H54 (cell line): ENCODE data around the gene STIM1.
A peak's percentile ranks its signal among the peaks of the same experiment; 100 is the strongest.

Source experiments
- DNase-seq: peaks from one replicate; pipeline ENCODE4 v3.0.0; 2011; ENCODE audit warnings: low spot score, mixed read lengths; ENCODE audit not compliant: insufficient read length
- FAIRE-seq: peaks from 3 replicates; lab custom pipeline; 2011; peaks lifted over from hg19 to GRCh38; lab: Jason Lieb, UNC
- POLR2A ChIP-seq: IDR thresholded peaks from 2 replicates; pipeline ENCODE4 v1.6.1; 2011; ENCODE audit warnings: low read depth, mild to moderate bottlenecking, low read length

Gene STIM1

GRCh38 chr11:3957437-3957836, 102.0 kb downstream of the STIM1 start:
- FAIRE-seq (no peak), DNase-seq (no peak)
- TF ChIP-seq POLR2A: no peak

DNA sequence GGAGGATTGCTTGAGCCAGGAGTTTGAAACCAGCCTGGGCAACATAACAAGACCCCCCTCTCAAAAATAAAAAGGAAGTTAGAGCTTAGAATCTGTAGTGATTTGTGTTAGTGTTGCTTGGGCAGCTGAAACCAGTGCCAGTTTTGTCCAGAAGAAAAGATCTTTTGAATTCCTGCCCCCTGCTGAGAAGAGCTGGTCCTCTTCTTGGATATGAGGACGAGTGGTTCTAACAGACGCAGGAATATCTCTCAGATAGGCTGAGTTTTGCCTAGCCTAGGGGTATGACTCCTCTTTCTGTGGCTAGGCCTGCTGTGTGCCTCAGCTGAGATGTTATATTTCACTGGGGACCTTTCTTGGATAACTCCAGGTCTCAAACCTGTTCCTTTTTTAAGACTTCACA, 102.8 kb downstream of the STIM1 start:
- FAIRE-seq (peak; percentile 77), DNase-seq (peak; percentile 17)
- no peak for TF ChIP-seq POLR2A

DNA sequence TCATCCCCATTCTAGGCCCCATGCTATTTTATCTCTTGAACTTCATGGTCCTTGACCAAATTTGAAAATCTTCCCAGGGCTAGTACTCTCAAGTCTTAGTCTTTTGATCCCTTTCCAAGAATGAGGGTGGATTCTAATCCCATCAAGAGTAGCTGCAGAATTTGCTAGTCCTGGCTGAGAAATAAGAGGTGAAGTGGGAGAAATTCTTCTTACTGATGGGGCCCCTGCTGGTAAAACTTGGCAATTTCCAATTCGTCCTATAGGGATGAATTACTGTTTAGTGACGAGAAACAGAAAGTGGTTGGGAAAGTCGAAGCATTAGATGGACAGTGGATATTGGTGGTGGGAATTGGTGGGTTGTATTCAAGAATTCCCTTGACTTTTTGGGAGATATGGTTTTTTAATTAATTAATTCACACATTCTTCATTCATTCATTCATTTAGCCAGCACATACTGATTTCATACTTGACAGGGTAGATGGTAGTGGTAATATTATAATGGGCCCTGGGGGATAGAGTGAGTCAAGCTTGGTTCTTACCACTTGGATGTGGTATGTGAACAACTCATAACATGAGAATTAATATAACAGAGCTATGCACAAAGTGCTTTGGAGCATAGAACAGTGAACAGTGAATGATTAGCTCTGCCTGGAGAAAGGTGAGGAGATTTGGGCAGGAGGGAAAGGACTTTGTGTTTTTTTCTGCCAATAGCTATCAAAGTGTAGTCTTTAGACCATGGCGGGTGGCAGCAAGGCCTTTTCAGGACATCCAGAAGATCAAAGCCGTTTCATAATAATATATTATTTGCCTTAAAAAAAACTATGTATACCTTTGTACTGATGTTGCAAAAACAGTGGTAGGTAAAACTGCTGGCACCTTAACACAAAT, 103.8 kb downstream of the STIM1 start:
- no peak for TF ChIP-seq POLR2A
- DNase-seq (peak; percentile 50), FAIRE-seq (peak; percentile 82)

DNA sequence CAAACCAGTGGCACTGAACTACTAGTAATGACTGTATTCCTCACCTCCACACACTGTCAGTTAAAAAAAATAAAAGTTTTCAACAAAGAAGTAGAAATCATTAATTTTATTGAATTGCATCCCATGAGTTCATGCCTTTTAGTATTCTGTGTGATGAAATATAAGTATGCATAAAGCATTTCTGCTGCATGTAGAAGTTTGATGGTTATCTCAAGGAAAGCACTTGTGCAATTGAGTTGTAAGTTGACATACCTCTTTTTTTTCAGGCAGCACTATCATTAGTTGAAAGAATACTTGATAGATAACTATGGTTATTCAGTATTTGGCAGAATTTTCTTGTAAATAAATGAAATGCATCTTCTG, 104.4 kb downstream of the STIM1 start:
- DNase-seq (no peak), FAIRE-seq (no peak)
- TF ChIP-seq POLR2A: no peak

GRCh38 chr11:3962406-3962840, 107.0 kb downstream of the STIM1 start:
- DNase-seq (no peak), FAIRE-seq (no peak)
- no peak for TF ChIP-seq POLR2A

DNA sequence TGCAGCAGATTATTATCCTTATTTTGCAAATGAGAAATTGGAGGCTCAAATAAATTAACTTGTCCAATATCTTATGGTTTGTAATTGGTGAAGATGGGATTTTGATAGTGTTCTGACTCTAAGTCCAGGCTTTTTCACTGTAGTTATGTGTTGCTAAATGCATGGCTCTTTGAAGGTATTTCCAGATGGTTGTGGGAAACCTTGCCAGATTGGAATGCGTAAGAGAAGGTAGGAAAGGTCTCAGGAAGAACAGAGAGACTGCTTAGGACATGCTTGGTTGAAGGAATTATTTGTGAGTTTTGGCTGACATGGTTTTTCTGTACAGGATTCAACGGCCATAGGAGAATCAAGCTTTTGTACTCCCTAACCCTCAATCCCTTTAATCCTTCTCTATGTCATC, 108.6 kb downstream of the STIM1 start:
- TF ChIP-seq POLR2A: no peak
- FAIRE-seq (peak; percentile 61), DNase-seq (no peak)

DNA sequence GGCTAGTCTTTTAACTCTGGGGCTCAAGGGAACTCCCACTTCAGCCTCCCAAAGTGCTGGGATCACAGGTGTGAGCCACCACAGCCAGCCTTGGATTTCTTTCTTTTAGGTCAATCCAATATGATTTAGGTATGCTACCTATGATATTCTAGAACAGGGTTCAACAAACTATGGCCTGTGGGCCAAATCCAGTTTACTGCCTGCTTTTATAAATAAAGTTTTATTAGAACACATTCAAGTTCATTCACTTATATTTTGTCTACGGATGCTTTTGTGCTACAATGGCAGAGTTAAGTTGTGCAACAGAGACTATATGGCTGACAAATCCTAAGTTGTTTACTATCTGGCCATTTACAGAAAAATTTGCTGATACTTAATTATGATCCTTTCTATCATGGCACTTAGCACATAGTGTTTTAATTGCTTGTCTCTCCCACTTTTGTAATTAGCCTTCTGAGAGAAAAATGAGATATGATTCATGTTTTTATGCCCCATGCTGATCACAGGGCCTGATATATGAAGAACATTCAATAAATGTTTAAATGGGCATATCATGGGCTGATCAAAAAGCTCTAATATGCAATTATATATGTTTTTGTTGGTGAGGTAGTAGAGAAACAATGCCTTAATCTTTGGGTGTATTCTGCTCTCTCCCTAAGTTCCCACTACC, 109.6 kb downstream of the STIM1 start:
- FAIRE-seq (no peak), DNase-seq (no peak)
- TF ChIP-seq POLR2A: no peak

DNA sequence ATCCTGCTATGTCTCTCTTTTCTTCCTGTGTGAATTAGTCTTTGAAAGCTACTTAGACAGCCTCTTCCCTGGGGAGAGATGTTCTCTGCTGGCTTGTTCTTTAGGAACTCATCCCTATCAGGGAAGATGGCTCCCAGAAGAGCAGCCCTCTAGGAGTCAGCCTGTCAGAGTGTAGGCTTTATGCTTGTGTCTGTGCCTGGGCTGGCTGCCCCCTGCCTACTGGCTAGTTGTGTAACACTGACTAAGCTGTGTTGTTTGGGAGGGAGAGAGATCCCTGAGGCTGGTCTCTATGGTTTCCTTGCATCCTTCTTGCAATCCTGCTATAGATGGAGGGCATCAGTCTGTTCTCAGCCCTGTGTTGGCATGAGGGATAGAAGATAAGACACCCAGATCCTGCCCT, 112.2 kb downstream of the STIM1 start:
- DNase-seq (no peak), FAIRE-seq (no peak)
- no peak for TF ChIP-seq POLR2A

GRCh38 chr11:3969200-3969599, 113.7 kb downstream of the STIM1 start:
- FAIRE-seq (no peak), DNase-seq (no peak)
- TF ChIP-seq POLR2A: no peak

- DNase-seq (no peak), FAIRE-seq (no peak)
- no peak for TF ChIP-seq POLR2A
These were observed 114.1 kb downstream of the STIM1 start for GRCh38 chr11:3969613-3970012.

DNA sequence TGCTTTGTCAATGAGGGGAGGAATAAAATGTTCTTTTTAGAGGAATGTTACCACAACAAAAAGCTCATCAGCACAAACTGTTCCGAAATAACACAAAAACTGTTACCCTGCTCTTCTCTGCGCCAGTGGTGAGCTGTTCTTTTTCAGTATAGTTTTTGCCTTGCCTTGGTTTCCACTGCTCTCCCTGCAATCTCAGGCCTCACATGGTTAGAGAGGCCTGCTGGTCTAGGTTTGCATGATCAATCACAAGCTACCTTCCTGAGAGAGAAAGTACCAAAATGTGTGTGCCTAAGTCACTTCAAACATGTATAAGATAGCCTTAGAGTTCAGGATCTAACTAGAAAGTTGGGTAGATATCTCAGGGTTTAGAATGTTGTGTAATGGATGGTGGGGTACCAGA, 114.6 kb downstream of the STIM1 start:
- no peak for DNase-seq
- FAIRE-seq: no peak
- TF ChIP-seq POLR2A: no peak

GRCh38 chr11:3971756-3972404, 116.4 kb downstream of the STIM1 start:
- DNase-seq (no peak), FAIRE-seq (no peak)
- no peak for TF ChIP-seq POLR2A

DNA sequence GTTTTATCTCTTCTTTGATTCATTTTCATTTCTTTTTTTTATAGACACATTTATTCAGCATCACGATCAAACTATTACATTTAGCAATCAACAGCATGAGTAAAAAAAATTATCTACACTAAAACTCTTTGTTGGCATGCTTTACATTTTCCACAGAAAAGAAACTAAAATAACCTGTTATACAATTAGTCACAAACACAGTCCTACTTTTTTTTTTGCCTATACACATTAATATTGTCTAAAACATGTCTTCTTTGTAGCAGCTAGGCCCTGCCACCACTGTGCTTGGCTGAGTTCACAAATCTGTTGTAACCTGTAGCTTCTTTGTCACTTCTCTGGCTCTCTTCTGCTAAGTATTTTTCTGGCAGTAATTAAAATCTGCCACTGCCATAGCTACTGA, 117.0 kb downstream of the STIM1 start:
- DNase-seq (no peak), FAIRE-seq (no peak)
- TF ChIP-seq POLR2A: no peak

DNA sequence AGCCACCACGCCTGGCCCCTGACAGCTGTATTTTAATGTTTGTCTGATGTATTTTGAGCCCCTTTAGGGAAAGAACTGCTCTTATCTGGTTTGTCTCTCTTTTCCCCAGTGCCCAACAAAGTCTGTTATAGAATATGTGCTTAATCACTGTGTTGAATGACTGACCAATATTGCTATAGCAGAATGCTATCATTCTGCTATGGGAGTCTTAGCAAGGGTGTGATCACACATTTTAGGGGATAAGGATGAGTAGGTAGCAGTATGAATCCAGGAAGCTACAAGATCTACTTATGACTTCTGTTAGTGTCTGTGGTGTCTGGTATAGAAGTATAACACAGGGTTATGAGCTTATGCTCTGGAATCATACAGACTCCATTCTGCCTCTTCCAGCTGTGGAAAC, 121.6 kb downstream of the STIM1 start:
- TF ChIP-seq POLR2A: no peak
- FAIRE-seq (no peak), DNase-seq (no peak)
